ENCODE results near the gene STX8. TPM values are rescaled to one million over a fixed set of nuclear protein-coding genes. Genes with fewer than 3 reads are reported as not detected.

Gene STX8
- total and polyA plus RNA-seq, 3 donors from 2014 or later, result 103 to 160 (median 125) TPM

- H3K9me3 ChIP-seq, result no peaks in the 10 kb centered on the region
- no peaks in the 10 kb centered on the region for H3K4me1 ChIP-seq
- no peak overlapping the region for H3K4me3 ChIP-seq
- WGBS, 2 donors, result 91 to 92% methylated on average over 11 to 29 of the region's 30 CpGs
- no peak for DNase-seq
- intact Hi-C loops (cut with DNase I; ENCODE audit: low total_unique reads), result no loop called here
- H3K27ac ChIP-seq, result no peak overlapping the region
- TF ChIP-seq POLR2A (IDR thresholded peaks at IDR 0.05) (no peak), CTCF (IDR thresholded peaks at IDR 0.05) (no peak)
- no peaks in the 10 kb centered on the region for H3K27me3 ChIP-seq
- no peaks in the 10 kb centered on the region for H3K36me3 ChIP-seq (ENCODE audit: low read depth, missing control alignments)
Observed at GRCh38 chr17:9212376-9213302, 363.0 kb downstream of the STX8 start.

DNA sequence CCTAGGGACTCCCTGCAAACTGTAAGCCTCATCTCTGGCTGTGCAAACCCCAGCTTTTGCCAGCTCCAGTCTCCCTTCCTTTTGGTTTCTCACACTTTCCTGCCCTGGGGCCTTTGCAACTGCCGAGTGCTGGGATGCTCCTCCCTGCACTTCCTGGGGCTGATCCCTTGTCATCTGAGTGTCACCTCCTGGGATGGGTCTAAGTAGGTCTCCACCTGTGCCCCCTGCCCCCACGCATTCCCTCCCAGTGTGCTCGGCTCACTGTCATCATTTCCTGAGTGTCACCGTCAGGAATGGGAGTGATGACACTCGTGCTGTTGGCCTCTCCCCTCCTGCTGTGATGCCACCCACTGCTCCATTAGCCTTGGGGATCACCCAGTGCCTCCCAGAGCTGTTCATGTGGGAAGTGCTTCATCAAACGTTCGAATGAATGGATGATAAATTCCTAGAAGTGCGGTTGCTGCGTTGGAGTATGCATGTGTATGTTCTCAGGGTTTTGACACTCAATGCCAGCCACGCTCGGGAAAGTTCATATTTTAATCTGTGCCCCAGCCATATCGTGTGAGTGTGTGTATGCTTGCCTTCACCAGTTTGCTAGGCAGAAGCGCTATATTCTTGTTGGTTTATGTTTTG lies 364.4 kb downstream of the STX8 start:
- H3K27ac ChIP-seq, result no peak overlapping the region
- intact Hi-C loops (cut with DNase I; ENCODE audit: low total_unique reads), result no loop called here
- H3K9me3 ChIP-seq, result no peaks in the 10 kb centered on the region
- H3K36me3 ChIP-seq (ENCODE audit: low read depth, missing control alignments), result no peaks in the 10 kb centered on the region
- TF ChIP-seq POLR2A (IDR thresholded peaks at IDR 0.05) (no peak), CTCF (IDR thresholded peaks at IDR 0.05) (no peak)
- H3K4me1 ChIP-seq, result peaks cover 3% of the 10 kb centered on the region
- 75 to 79% methylated on average over 13 of the region's 13 CpGs for WGBS, 2 donors
- no peaks in the 10 kb centered on the region for H3K27me3 ChIP-seq
- no peak for DNase-seq
- no peak overlapping the region for H3K4me3 ChIP-seq

GRCh38 chr17:9209781-9210370 lies 365.7 kb downstream of the STX8 start:
- H3K36me3 ChIP-seq (ENCODE audit: low read depth, missing control alignments), result no peaks in the 10 kb centered on the region
- TF ChIP-seq CTCF (IDR thresholded peaks at IDR 0.05) (no peak), POLR2A (IDR thresholded peaks at IDR 0.05) (no peak)

DNA sequence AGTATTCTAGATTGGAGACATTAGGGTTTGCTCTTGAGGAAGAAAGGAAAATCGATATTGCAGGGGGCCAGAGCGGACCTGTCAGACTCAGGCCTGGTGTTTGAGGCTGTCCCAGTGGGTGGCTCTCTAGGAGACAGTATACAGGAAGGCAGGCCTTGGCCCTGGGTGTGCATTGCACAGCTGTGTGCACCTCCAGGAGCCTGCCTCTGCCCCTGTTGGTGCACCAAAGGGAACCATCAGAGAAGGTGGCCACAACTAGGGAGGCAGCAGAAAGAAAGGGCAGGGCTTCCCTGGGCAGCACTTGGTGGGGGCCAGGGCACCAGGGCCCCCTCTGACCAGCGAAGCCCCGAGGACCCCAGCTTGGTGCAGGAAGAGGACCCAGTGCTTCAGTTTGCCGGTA lies 366.3 kb downstream of the STX8 start:
- Histone ChIP-seq H3K9me3 (no peaks in the 10 kb centered on the region), H3K4me3 (no peak overlapping the region), H3K27ac (no peak overlapping the region), H3K4me1 (peaks cover 7% of the 10 kb centered on the region), H3K27me3 (no peaks in the 10 kb centered on the region), H3K36me3 (ENCODE audit: low read depth, missing control alignments) (no peaks in the 10 kb centered on the region)
- TF ChIP-seq CTCF (IDR thresholded peaks at IDR 0.05) (no peak), POLR2A (IDR thresholded peaks at IDR 0.05) (no peak)
- intact Hi-C loops (cut with DNase I; ENCODE audit: low total_unique reads), result no loop called here
- 88 to 97% methylated on average over 5 of the region's 5 CpGs for WGBS, 2 donors
- no peak for DNase-seq

More at GRCh38 chr17:9209781-9210370, 365.7 kb downstream of the STX8 start:
- Histone ChIP-seq H3K4me3 (no peak overlapping the region), H3K4me1 (peaks cover 7% of the 10 kb centered on the region), H3K27me3 (no peaks in the 10 kb centered on the region), H3K27ac (no peak overlapping the region), H3K9me3 (no peaks in the 10 kb centered on the region)
- intact Hi-C loops (cut with DNase I; ENCODE audit: low total_unique reads), result no loop called here
- DNase-seq, result no peak
- WGBS, 2 donors, result 90 to 95% methylated on average over 7 of the region's 7 CpGs
